Ascending aorta (tissue), 2 donors: ENCODE data around the gene MPV17L. TPM values are rescaled to one million over a fixed set of nuclear protein-coding genes. Genes with fewer than 3 reads are reported as not detected.
"Not testable (repeated sequence)": the region's sequence is repeated elsewhere in the genome, so short reads cannot be mapped to it uniquely, and the experiment has no call there.

Experiments
- DNase-seq, 2 donors: peaks; one replicate each; pipeline ENCODE4 v3.0.0-alpha.2; 2019; ENCODE audit warnings: low spot score in 2 of 2
- H3K27ac ChIP-seq, 2 donors: fragments of 200-600 bp; sonication (generic); one replicate each; pipeline ENCODE4 v1.5.1; 2016 to 2017; ENCODE audit warnings: mild to moderate bottlenecking in 1 of 2
- H3K27me3 ChIP-seq: fragments of 200-600 bp; sonication (generic); one replicate; pipeline ENCODE4 v1.5.1; 2017
- H3K36me3 ChIP-seq, 2 donors: fragments of 200-600 bp; sonication (generic); one replicate each; pipeline ENCODE4 v1.5.1; 2016
- H3K4me1 ChIP-seq, 2 donors: fragments of 200-600 bp; sonication (generic); one replicate each; pipeline ENCODE4 v1.5.1; 2016 to 2017; ENCODE audit warnings: mild to moderate bottlenecking in 1 of 2
- H3K4me3 ChIP-seq, 2 donors: fragments of 200-600 bp; sonication (generic); one replicate each; pipeline ENCODE4 v1.5.1; 2016 to 2017; ENCODE audit warnings: mild to moderate bottlenecking in 1 of 2
- H3K9me3 ChIP-seq, 2 donors: fragments of 200-600 bp; sonication (generic); one replicate each; pipeline ENCODE4 v1.5.1; 2016
- CTCF ChIP-seq, 3 experiments: fragments of 200-600 bp in 2 of 3; fragments of 450-650 bp in 1 of 3; sonication (generic) in 2 of 3; IDR thresholded peaks; one replicate each; pipeline ENCODE4 v1.5.1; 2016 to 2019; ENCODE audit warnings: antibody characterized with exemption in 3 of 3, mild to moderate bottlenecking in 1 of 3, moderate library complexity in 1 of 3
- intact Hi-C: fragments of 100-400 bp; cut with DNase I; formaldehyde crosslinking; loops from one replicate; pipeline ENCODE4 v1.15.1; 2023
- total RNA-seq: library from RNA; depleted of rRNA; stranded (reverse); fragments of >200 nt; gene quantifications from one replicate; pipeline ENCODE4 v1.1.0, GENCODE V29; 2016

Gene MPV17L
- total RNA-seq, 1 donor from 2014 or later = 0.75 TPM

- H3K27me3 ChIP-seq = no peaks in the 10 kb centered on the region
- no peak overlapping the region for H3K27ac ChIP-seq
- intact Hi-C loops = no loop called here
- no peak overlapping the region for H3K4me3 ChIP-seq
- TF ChIP-seq CTCF (IDR thresholded peaks at IDR 0.05) = no peak
- no peak for DNase-seq
- no peaks in the 10 kb centered on the region for H3K36me3 ChIP-seq
- H3K9me3 ChIP-seq = no peaks in the 10 kb centered on the region
- no peaks in the 10 kb centered on the region for H3K4me1 ChIP-seq
Measured at GRCh38 chr16:15418206-15418605, 22.7 kb downstream of the MPV17L start.

GRCh38 chr16:15421696-15422095 is 26.1 kb downstream of the MPV17L start:
- H3K36me3 ChIP-seq, H3K27me3 ChIP-seq, H3K4me1 ChIP-seq, H3K9me3 ChIP-seq, DNase-seq, intact Hi-C loops, H3K27ac ChIP-seq, H3K4me3 ChIP-seq: not testable (repeated sequence)

- no peaks in the 10 kb centered on the region for H3K9me3 ChIP-seq
- no peaks in the 10 kb centered on the region for H3K4me1 ChIP-seq
- intact Hi-C loops = no loop called here
- no peaks in the 10 kb centered on the region for H3K36me3 ChIP-seq
- no peaks in the 10 kb centered on the region for H3K27me3 ChIP-seq
- H3K4me3 ChIP-seq = no peak overlapping the region
- no peak overlapping the region for H3K27ac ChIP-seq
- DNase-seq = no peak
- TF ChIP-seq CTCF (IDR thresholded peaks at IDR 0.05) = no peak
Measured at GRCh38 chr16:15422222-15422621, 26.7 kb downstream of the MPV17L start.

GRCh38 chr16:15425861-15426260 is 30.3 kb downstream of the MPV17L start:
- no peaks in the 10 kb centered on the region for H3K36me3 ChIP-seq
- no peak overlapping the region for H3K4me3 ChIP-seq
- H3K4me1 ChIP-seq = no peaks in the 10 kb centered on the region
- intact Hi-C loops = loop anchor here (5.0 kb wide), 1 partner anchor 766 kb away; no protein-coding TSS in a partner anchor
- H3K9me3 ChIP-seq = no peaks in the 10 kb centered on the region
- DNase-seq = no peak
- no peak overlapping the region for H3K27ac ChIP-seq
- TF ChIP-seq CTCF (IDR thresholded peaks at IDR 0.05) = no peak
- H3K27me3 ChIP-seq = no peaks in the 10 kb centered on the region

GRCh38 chr16:15426796-15427195 is 31.2 kb downstream of the MPV17L start:
- Histone ChIP-seq H3K27ac (no peak overlapping the region), H3K9me3 (no peaks in the 10 kb centered on the region), H3K36me3 (no peaks in the 10 kb centered on the region), H3K4me3 (no peak overlapping the region), H3K27me3 (no peaks in the 10 kb centered on the region), H3K4me1 (no peaks in the 10 kb centered on the region)
- no peak for DNase-seq
- TF ChIP-seq CTCF (IDR thresholded peaks at IDR 0.05) = no peak
- intact Hi-C loops = loop anchor here (1.0 to 5.0 kb wide), 2 partner anchors 125 to 766 kb away; no protein-coding TSS in a partner anchor

- intact Hi-C loops = loop anchor here (1.0 to 5.0 kb wide), 3 partner anchors 124 to 765 kb away; partner anchors contain the start of gene MARF1
- no peaks in the 10 kb centered on the region for H3K36me3 ChIP-seq
- peak overlapping the region in 1 of 2 donors; percentile 40 for H3K4me3 ChIP-seq
- no peaks in the 10 kb centered on the region for H3K9me3 ChIP-seq
- peak in 1 of 2 donors; percentile 86 for DNase-seq
- TF ChIP-seq CTCF (IDR thresholded peaks at IDR 0.05) = peak; percentile 65 to 79 (median 70)
- no peak overlapping the region for H3K27ac ChIP-seq
- H3K27me3 ChIP-seq = no peaks in the 10 kb centered on the region
- no peaks in the 10 kb centered on the region for H3K4me1 ChIP-seq
Measured at GRCh38 chr16:15427648-15428239, 32.2 kb downstream of the MPV17L start.

GRCh38 chr16:15430884-15431283 is 35.3 kb downstream of the MPV17L start:
- H3K4me1 ChIP-seq, H3K9me3 ChIP-seq, DNase-seq, intact Hi-C loops, H3K27me3 ChIP-seq, H3K27ac ChIP-seq, H3K36me3 ChIP-seq, H3K4me3 ChIP-seq: not testable (repeated sequence)
